ENCODE data around the gene SKIC8. TPM values are rescaled to one million over a fixed set of nuclear protein-coding genes. Genes with fewer than 3 reads are reported as not detected.

The SKIC8 gene
- total and polyA plus RNA-seq, 4 experiments from 2014 or later = 43.6 to 145 (median 61.6) TPM

DNA sequence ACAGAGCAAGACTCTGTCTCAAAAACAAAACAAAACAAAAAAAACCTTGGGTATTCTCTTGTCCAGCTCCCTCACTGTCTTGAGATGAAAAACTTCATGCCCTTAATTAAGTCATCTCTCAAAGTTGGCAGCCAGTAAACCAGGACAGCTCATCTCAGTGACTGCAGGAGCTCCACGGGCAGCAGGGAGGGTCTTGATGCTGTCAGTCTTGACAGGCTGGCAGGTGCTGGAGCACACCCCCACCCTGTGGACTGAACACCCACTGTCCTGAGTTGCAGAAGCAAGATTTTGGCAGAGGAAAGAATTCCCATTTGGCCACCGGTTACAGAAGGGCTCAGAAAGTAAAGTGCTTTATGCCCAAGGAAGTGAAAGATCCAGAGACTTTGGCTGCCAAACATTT lies 27.1 kb downstream of the SKIC8 start:
- Mint-ChIP-seq H3K27me3 (no peaks in the 10 kb centered on the region), H3K4me3 (no peak overlapping the region), H3K27ac (no peak overlapping the region), H3K9me3 (no peaks in the 10 kb centered on the region), H3K36me3 (peaks cover 5 to 42% of the 10 kb centered on the region in 2 donors), H3K4me1 (peaks cover 2 to 9% (median 6%) of the 10 kb centered on the region in 4 donors)
- intact Hi-C loops (cut with micrococcal nuclease) = no loop called here
- ChIA-PET CTCF (ENCODE audit: partially characterized antibody) (interaction anchor here (1.0 kb wide), 1 partner anchor 10 kb away, joined by 3 read pairs; no protein-coding TSS in a partner anchor), POLR2A (ENCODE audit: partially characterized antibody) (interaction anchor here (0.6 kb wide), 1 partner anchor 188 kb away, joined by 3 read pairs; no protein-coding TSS in a partner anchor)
- no peak overlapping the region for H3K4me3 ChIP-seq (ENCODE audit: low read length in 2 of 2)
- H3K27ac ChIP-seq (ENCODE audit: low read depth, low read length) = no peak overlapping the region
- H3K36me3 ChIP-seq (ENCODE audit: insufficient read depth, low read length) = peaks cover 6% of the 10 kb centered on the region
- no peaks in the 10 kb centered on the region for H3K9me3 ChIP-seq (ENCODE audit: control insufficient read depth in 1 of 2, low read length in 2 of 2)
- H3K27me3 ChIP-seq (ENCODE audit: insufficient read depth, low read length) = no peaks in the 10 kb centered on the region
- no peak for DNase-seq
- H3K4me1 ChIP-seq (ENCODE audit: insufficient read depth, low read length) = no peaks in the 10 kb centered on the region

DNA sequence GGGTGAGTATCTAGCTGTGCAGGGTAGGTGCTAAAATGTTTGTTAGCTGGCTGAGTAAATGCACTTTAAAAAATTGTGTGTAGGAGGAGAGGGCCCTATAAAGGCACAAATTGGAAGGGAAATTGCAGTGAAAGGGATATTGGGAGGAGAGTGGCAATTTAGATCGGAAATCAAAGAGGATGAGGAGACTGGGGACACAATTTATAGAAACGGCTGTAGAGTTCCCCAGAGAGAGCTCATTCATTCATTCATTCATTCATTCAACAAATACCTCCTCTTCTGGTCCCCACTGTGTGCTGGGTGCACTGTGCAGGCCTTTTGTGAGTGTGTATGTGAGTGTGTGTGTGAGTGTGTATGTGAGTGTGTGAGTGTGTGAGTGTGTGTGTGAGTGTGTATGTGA lies 32.6 kb downstream of the SKIC8 start:
- ChIA-PET POLR2A (ENCODE audit: partially characterized antibody) (no interaction called here), CTCF (ENCODE audit: partially characterized antibody) (interaction anchor here (1.5 to 3.2 kb wide), 4 partner anchors 25 to 159 kb away, joined by 3 to 14 read pairs (median 6); partner anchors contain the start of gene SKIC8)
- Mint-ChIP-seq H3K4me1 (peaks cover 21 to 34% (median 26%) of the 10 kb centered on the region in 4 donors), H3K27ac (peak overlapping the region in 3 of 7 donors; percentile 31 to 87 (median 67)), H3K9me3 (no peaks in the 10 kb centered on the region), H3K4me3 (peak overlapping the region in 4 of 8 donors; percentile 10 to 55 (median 29)), H3K36me3 (peaks cover 3 to 8% of the 10 kb centered on the region in 2 donors), H3K27me3 (no peaks in the 10 kb centered on the region)
- Histone ChIP-seq H3K27me3 (ENCODE audit: insufficient read depth, low read length) (no peaks in the 10 kb centered on the region), H3K4me3 (ENCODE audit: low read length in 2 of 2) (no peak overlapping the region), H3K9me3 (ENCODE audit: control insufficient read depth in 1 of 2, low read length in 2 of 2) (no peaks in the 10 kb centered on the region), H3K27ac (ENCODE audit: low read depth, low read length) (no peak overlapping the region), H3K36me3 (ENCODE audit: insufficient read depth, low read length) (no peaks in the 10 kb centered on the region), H3K4me1 (ENCODE audit: insufficient read depth, low read length) (peaks cover 22% of the 10 kb centered on the region)
- intact Hi-C loops (cut with micrococcal nuclease) = no loop called here
- no peak for DNase-seq

DNA sequence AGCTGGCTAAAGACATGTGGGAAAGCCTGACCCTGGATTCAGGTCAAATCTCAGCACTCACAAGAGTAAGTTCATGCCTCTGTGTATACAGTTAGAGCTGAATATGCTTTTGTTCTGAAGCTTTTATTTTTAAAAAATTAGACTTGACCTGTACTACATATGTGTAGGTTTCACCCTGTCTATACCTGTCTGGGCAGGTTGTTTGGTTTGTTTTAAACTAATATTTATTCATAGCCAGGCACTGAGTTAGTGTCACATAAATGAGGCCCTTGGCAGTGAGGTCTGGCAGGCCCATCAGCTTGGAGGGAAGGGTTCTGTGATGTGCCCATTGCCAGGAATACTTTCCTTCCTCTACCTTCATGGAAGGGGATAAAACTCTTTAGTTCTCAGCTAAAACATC lies 33.2 kb downstream of the SKIC8 start:
- H3K27me3 Mint-ChIP-seq = no peaks in the 10 kb centered on the region
- DNase-seq = no peak
- H3K4me3 Mint-ChIP-seq = peak overlapping the region in 5 of 8 donors; percentile 88 to 94 (median 89)
- no peaks in the 10 kb centered on the region for H3K9me3 Mint-ChIP-seq
- Histone ChIP-seq H3K27ac (ENCODE audit: low read depth, low read length) (no peak overlapping the region), H3K9me3 (ENCODE audit: control insufficient read depth in 1 of 2, low read length in 2 of 2) (no peaks in the 10 kb centered on the region), H3K4me3 (ENCODE audit: low read length in 2 of 2) (no peak overlapping the region), H3K27me3 (ENCODE audit: insufficient read depth, low read length) (no peaks in the 10 kb centered on the region), H3K4me1 (ENCODE audit: insufficient read depth, low read length) (peaks cover 22% of the 10 kb centered on the region), H3K36me3 (ENCODE audit: insufficient read depth, low read length) (no peaks in the 10 kb centered on the region)
- CTCF ChIA-PET (ENCODE audit: partially characterized antibody) = interaction anchor here (1.2 to 3.2 kb wide), 8 partner anchors 11 to 162 kb away, joined by 3 to 14 read pairs (median 5); partner anchors contain the start of gene SKIC8
- POLR2A ChIA-PET (ENCODE audit: partially characterized antibody) = interaction anchor here (1.6 to 3.8 kb wide), 3 partner anchors 15 to 117 kb away, joined by 7 to 47 read pairs (median 13); partner anchors contain the start of genes IDH3A and SKIC8
- H3K27ac Mint-ChIP-seq = peak overlapping the region in 4 of 7 donors; percentile 14 to 95 (median 88)
- intact Hi-C loops (cut with micrococcal nuclease) = no loop called here
- H3K4me1 Mint-ChIP-seq = peaks cover 21 to 34% (median 26%) of the 10 kb centered on the region in 4 donors
- peaks cover 3 to 4% of the 10 kb centered on the region in 2 donors for H3K36me3 Mint-ChIP-seq

DNA sequence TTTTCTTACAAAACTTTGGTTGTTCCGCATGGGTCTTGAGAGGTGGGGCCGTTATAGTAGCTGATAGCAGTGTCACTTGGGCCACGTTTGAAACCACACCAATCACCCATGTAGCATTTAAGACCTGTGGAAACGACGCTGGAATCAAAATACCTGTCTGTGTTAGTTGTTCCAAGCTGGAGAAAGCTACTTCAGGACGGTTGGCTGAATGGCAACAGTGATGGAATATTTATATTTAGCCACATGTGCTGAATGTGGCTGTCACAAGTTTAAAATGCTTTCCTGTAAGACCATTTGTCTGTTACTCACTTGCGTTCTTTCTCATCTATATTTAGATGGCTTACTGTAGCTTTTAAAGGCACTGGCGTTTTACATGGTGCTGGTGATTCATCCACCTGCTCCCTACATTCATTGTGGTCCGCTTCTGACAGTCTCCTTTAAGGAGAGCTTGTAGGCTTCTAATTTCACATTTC lies 33.6 kb downstream of the SKIC8 start:
- Histone ChIP-seq H3K4me1 (ENCODE audit: insufficient read depth, low read length) (peaks cover 22% of the 10 kb centered on the region), H3K27ac (ENCODE audit: low read depth, low read length) (no peak overlapping the region), H3K36me3 (ENCODE audit: insufficient read depth, low read length) (no peaks in the 10 kb centered on the region), H3K27me3 (ENCODE audit: insufficient read depth, low read length) (no peaks in the 10 kb centered on the region), H3K9me3 (ENCODE audit: control insufficient read depth in 1 of 2, low read length in 2 of 2) (no peaks in the 10 kb centered on the region), H3K4me3 (ENCODE audit: low read length in 2 of 2) (no peak overlapping the region)
- Mint-ChIP-seq H3K4me1 (peaks cover 21 to 34% (median 26%) of the 10 kb centered on the region in 4 donors), H3K27ac (peak overlapping the region in 6 of 7 donors; percentile 87 to 95 (median 91)), H3K36me3 (peaks cover 3 to 4% of the 10 kb centered on the region in 2 donors), H3K9me3 (no peaks in the 10 kb centered on the region), H3K4me3 (peak overlapping the region; percentile 88 to 94 (median 89)), H3K27me3 (no peaks in the 10 kb centered on the region)
- DNase-seq = peak in 1 of 5 donors; percentile 10
- intact Hi-C loops (cut with micrococcal nuclease) = no loop called here
- ChIA-PET POLR2A (ENCODE audit: partially characterized antibody) (interaction anchor here (1.0 to 3.8 kb wide), 7 partner anchors 8 to 275 kb away, joined by 3 to 47 read pairs (median 8); partner anchors contain the start of genes IDH3A, IREB2, PSMA4 and SKIC8), CTCF (ENCODE audit: partially characterized antibody) (interaction anchor here (1.2 to 3.2 kb wide), 9 partner anchors 12 to 162 kb away, joined by 3 to 14 read pairs (median 5); partner anchors contain the start of gene SKIC8)

DNA sequence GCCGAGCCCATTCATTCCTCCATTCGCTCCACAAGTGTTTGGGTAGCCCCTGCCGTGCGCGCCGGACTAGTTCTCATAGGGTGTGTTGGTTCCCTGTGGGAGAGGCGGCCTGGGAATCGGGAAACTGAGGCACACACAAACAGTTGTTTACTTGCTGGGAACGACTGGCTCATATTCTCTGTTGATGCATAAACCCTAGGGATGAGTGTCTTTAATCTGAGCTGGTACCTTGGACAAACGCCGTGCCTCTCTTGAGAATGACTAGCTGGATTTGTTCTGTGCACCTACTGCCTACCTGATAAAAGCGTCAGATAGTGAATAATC lies 34.3 kb downstream of the SKIC8 start:
- Mint-ChIP-seq H3K27me3 (no peaks in the 10 kb centered on the region), H3K9me3 (no peaks in the 10 kb centered on the region), H3K4me3 (peak overlapping the region; percentile 88 to 94 (median 89)), H3K36me3 (peaks cover 0 to 4% of the 10 kb centered on the region in 2 donors), H3K27ac (peak overlapping the region; percentile 87 to 95 (median 91)), H3K4me1 (peaks cover 21 to 34% (median 23%) of the 10 kb centered on the region in 4 donors)
- no peaks in the 10 kb centered on the region for H3K27me3 ChIP-seq (ENCODE audit: insufficient read depth, low read length)
- intact Hi-C loops (cut with micrococcal nuclease) = no loop called here
- ChIA-PET CTCF (ENCODE audit: partially characterized antibody) (interaction anchor here (1.2 to 3.2 kb wide), 10 partner anchors 12 to 163 kb away, joined by 3 to 14 read pairs (median 4); partner anchors contain the start of gene SKIC8), POLR2A (ENCODE audit: partially characterized antibody) (interaction anchor here (1.0 to 3.8 kb wide), 9 partner anchors 9 to 496 kb away, joined by 3 to 47 read pairs (median 7); partner anchors contain the start of genes IDH3A, IREB2, PSMA4 and SKIC8)
- no peak for DNase-seq
- peaks cover 22% of the 10 kb centered on the region for H3K4me1 ChIP-seq (ENCODE audit: insufficient read depth, low read length)
- no peaks in the 10 kb centered on the region for H3K36me3 ChIP-seq (ENCODE audit: insufficient read depth, low read length)
- H3K27ac ChIP-seq (ENCODE audit: low read depth, low read length) = peak overlapping the region; percentile 63
- peak overlapping the region; percentile 55 to 58 for H3K4me3 ChIP-seq (ENCODE audit: low read length in 2 of 2)
- no peaks in the 10 kb centered on the region for H3K9me3 ChIP-seq (ENCODE audit: control insufficient read depth in 1 of 2, low read length in 2 of 2)

DNA sequence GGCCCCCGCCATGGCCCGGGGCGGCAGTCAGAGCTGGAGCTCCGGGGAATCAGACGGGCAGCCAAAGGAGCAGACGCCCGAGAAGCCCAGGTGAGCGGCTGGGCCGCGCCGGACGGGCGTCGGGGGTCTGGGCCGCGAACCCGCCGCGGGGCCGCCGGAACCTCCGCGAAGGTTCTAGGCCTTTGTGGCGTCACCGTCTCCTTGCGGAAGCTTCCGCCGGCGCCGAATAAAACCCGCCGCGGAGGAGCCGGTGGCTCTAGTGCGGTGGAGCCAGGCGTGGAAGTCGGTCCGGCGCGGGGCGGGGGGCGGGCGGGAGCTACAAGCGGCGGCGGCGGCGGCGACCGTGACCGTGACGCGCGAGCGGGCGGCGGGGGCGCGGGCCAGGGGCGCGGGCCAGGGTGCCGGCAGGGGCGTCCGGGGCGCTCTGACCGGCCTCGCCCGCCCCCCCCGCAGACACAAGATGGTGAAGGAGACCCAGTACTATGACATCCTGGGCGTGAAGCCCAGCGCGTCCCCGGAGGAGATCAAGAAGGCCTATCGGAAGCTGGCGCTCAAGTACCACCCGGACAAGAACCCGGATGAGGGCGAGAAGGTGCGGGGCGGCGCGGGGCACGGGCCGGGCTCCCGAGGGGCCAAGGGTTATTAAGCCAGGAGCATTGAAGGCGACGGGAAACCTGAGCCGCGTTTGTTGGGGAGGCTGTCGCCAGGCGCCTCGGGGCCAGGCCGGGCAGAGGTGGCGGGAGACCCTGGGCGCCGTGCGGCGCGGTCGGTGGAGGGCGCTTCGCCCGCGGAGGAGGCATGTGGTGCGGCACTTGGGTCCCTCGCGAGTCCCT lies 34.9 kb downstream of the SKIC8 start, which contains the start of gene DNAJA4:
TSS of gene DNAJA4 (plus strand) at position 259 of the 833 bp plus-strand sequence. CDS start at position 461, 202 bp downstream.
- ChIA-PET CTCF (ENCODE audit: partially characterized antibody) (interaction anchor here (1.2 to 3.2 kb wide), 6 partner anchors 12 to 164 kb away, joined by 3 to 14 read pairs (median 4); partner anchors contain the start of gene SKIC8), POLR2A (ENCODE audit: partially characterized antibody) (interaction anchor here (1.0 to 3.8 kb wide), 10 partner anchors 9 to 497 kb away, joined by 3 to 47 read pairs (median 6); partner anchors contain the start of genes IDH3A, IREB2, PSMA4 and SKIC8)
- peak; percentile 67 to 76 (median 73) for DNase-seq
- H3K27ac Mint-ChIP-seq = peak within 1 kb of the TSS; percentile 87 to 96 (median 91)
- intact Hi-C loops (cut with micrococcal nuclease) = no loop called here
- H3K27me3 Mint-ChIP-seq = no peaks in the 10 kb centered on the region
- H3K9me3 Mint-ChIP-seq = no peaks in the 10 kb centered on the region
- peak within 1 kb of the TSS; percentile 88 to 94 (median 89) for H3K4me3 Mint-ChIP-seq
- Histone ChIP-seq H3K27ac (ENCODE audit: low read depth, low read length) (peak within 1 kb of the TSS; percentile 63), H3K9me3 (ENCODE audit: control insufficient read depth in 1 of 2, low read length in 2 of 2) (no peaks in the 10 kb centered on the region), H3K4me3 (ENCODE audit: low read length in 2 of 2) (peak within 1 kb of the TSS; percentile 55 to 58), H3K36me3 (ENCODE audit: insufficient read depth, low read length) (no peaks in the 10 kb centered on the region), H3K27me3 (ENCODE audit: insufficient read depth, low read length) (no peaks in the 10 kb centered on the region), H3K4me1 (ENCODE audit: insufficient read depth, low read length) (peaks cover 22% of the 10 kb centered on the region)
- peaks cover 0 to 4% of the 10 kb centered on the region in 2 donors for H3K36me3 Mint-ChIP-seq
- H3K4me1 Mint-ChIP-seq = peaks cover 19 to 34% (median 22%) of the 10 kb centered on the region in 4 donors

Measured in CD4-positive, alpha-beta memory T cell (primary cell).